Inflammatory macrophage treated with lipopolysaccharide for 4 hours (primary cell): ENCODE measurements around the gene CADPS2.
"Not testable (repeated sequence)": the region's sequence is repeated elsewhere in the genome, so short reads cannot be mapped to it uniquely, and the experiment has no call there.

Source experiments
- DNase-seq: peaks from one replicate; pipeline ENCODE4 v3.0.0-alpha.2; 2020

CADPS2 gene

DNA sequence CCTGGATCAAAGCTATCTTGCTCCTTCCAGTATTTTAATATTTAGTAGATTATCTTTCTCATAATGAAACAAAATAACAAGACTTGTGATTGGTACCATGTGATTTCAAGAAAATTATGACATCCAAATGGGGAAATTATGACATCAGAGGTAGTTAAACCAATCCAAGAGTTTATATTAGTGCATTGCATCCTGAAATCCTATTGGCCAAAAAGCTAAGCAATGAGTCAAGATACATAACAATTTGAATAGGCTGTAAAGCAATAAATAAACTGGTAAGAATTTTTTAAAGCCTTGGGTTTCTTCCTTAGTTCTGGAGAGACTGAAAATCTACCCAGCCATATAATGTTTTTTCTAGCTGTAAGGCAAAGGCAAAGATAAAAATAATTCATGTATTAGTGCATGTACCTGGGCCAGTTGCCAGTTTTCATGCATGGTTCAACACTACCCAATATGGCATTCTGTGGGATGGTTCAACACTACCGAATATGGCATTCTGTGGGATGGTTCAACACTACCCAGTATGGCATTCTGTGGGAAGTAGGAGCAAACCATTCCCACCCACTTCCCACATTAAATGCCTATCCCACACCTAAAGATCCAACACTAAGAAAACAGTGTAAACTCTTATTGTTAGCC, 183.3 kb downstream of the CADPS2 start, which contains the start of gene RNF148:
TSS of gene RNF148 (minus strand) at position 51 of the 639 bp plus-strand sequence. CDS start 172 bp downstream, outside the sequence.
- no peak for DNase-seq

DNA sequence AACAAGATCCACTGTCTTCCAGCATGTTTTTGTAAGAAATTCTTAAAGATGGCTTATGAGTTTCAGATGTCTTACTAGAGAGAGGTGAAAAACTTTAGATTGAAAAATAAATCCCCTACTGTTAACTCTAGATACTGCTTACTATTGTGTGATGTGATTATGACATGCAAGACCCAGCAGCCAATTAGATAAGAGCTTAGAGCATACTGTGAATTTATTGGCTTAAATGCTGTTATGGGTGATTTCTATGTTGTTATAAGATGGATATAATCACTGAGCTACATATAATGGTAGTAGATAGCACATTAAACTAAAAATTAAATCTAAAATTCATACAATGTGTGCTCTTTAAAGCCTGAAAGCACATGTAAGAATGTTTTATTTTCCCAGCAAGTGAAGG, 187.2 kb downstream of the CADPS2 start, which contains the start of gene RNF133:
TSS of gene RNF133 (minus strand) at position 101 of the 400 bp plus-strand sequence. CDS start 199 bp downstream, outside the sequence.
- DNase-seq = no peak

DNA sequence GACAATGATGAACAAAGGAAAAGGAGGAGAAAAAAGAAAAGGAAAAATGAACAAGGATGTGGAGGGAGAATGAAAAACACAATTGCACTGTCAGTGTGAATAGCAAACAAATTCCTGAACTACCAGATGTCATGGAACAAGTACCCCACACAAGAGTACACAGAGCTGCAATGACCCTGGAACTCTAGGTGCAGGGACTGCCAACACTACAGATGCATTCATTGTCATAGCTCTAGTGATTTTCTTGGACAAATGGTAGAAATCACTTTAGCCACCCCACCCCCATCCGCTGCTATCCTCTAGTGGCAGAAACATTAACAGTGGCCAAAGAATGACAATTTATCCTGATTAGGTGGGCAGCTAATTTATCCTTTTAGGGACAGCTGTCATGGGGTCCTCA, 190.4 kb downstream of the CADPS2 start:
- no peak for DNase-seq

DNA sequence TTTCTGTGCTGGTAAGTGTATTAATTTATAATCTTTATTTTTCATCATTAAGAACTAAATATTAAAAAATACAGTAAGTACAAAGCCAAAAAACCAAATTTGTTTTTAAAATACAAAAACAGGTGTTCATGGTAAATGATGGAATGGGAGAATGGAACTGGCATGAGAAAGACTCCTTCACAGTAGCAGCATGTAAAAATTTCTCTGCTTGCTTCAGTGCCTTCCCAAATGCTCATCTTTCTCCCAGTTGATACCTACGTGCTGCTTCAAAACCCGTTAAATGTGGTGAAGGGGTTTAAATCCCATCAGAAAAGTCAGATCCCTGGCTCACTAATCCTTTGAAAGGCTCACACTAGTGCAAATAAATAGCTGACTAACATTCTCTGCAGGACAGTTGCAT, 191.6 kb downstream of the CADPS2 start:
- DNase-seq = no peak

DNA sequence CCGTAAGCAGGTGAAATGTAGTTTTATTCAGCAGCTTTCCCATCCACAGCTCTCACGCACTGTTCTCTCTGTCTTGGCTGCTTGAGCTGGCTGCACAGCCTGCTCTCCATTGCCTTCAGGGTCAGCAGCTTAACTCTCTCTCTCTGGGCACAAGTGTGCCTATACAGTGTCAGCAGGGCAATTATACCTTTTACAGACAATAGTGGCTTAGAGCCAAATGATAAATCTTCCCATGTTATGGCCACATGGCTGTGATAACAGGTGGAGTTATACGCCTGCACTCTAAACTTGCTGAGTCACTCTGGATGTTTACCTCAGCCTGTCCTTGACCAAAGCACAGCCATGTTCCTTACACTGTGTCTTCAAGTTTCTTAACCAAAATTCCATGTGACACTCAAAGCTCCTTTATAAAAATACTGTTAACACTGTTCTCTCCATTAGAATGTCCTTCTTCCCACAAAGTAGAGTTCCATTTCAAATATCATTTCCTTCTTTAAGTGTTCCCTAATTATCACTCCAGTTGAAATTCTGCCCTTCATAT, 193.4 kb downstream of the CADPS2 start:
- no peak for DNase-seq

DNA sequence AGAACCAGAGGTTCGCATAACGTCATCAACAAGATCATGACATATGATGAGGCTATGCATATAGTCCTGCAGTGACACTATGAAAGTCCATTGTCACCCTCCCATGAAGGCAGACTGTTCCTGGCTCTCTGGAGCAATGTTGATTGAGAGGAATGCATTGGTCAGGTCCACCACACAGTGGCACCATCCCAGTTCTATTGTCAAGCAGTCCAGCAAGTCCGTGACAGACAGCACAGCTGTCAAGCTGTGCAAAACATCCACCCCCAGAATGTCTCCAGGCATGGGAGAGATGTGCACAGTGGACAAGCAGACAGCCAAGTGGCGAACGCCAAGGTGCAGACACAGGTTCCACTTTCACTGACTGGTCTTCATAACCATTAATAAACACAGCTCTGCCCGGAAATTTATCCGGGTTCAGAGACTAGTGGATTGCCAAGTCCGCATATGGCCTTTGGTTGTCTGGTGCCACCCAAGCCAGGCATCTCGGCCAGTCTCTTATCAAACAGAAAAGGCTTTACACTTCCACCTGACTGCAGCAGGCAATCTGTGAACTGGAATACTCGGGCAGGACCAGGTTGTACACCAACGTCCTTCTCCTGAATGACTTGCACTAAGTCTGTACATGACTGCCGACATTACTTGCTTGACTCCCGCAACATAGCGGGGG, 194.6 kb downstream of the CADPS2 start:
- DNase-seq = no peak

DNA sequence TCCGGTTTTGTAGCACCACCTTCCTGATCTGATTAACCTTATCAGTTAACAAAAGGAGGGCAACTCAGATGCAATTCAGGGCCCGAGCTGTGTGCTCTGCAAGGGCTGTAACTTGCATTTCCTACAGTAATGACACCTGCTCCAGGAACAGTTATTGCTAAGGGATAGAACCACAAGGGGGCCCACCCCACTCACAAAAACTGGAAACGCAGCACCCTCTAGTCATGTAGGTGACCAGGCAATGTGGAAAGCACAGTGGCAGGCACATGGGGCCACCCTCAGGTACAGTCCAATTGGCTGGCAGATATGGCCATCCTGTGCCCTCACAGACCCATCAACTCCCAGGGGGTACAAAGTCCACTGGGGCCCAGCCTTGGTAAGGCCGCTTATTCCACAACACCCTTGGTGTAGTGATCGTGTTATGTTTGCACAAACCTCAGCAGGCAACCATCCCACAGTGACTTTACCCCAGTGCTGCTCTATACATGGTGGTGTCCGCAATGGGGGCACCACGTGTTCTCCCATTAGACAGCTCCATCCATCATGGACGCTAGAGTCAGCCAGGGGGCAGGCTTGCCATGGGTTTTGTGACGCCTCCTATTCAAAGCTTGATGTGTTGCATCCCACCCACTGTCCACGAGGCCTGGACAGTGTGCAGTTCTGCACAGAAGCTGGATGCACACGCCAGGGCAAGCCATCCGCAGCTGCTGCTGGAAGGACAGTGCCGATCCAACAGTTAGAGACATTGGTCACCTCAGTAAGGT, 196.7 kb downstream of the CADPS2 start:
- no peak for DNase-seq

DNA sequence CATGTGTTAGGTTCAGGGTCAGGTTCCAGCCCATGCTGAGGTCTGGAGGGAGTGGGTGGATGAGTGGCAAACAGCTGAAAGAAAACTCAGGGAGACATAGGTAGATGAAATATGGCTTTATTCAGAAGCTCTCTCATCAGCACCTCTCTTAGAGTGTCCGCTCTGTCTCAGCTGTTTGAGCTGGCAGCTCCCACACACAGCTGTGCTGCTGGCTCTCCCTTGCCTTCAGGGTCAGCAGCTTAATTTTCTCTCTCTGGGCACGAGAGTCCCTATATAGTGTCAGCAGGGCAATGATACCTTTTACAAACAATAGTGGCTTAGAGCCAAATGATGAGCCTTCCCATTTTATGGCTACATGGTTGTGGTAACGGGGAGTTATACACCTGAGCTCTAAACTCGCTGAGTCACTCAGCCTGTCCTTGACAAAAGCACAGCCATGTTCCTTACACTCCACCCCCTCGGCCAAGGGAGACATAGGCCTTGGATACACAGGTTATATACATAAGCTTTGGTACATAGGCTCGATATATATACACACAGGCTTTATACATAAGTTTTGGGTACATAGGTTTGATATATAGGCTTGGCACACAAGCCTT, 197.8 kb downstream of the CADPS2 start:
- no peak for DNase-seq

DNA sequence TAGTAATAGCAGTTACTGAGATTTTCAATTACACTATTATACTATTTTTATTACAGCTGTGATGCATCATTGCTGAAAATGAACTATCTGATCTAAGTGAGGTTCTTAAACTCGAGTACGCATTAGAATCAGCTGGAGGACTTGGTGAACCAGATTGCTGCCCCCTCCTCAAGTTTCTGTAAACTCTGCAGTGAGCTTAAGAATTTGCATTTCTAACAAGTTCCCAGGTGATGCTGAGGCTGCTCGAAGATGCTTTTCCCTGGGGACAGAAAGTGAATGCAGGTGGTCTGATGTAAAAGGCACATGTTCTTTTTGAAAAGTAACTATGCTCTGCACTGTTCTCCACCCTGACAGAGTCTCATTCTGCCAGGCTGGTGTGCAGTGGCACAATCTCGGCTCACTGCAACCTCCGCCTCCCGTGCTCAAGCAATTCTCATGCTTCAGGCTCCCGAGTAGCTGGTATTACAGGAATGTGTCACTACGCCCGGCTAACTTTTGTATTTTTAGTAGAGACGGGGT, 199.8 kb downstream of the CADPS2 start:
- DNase-seq = no peak

DNA sequence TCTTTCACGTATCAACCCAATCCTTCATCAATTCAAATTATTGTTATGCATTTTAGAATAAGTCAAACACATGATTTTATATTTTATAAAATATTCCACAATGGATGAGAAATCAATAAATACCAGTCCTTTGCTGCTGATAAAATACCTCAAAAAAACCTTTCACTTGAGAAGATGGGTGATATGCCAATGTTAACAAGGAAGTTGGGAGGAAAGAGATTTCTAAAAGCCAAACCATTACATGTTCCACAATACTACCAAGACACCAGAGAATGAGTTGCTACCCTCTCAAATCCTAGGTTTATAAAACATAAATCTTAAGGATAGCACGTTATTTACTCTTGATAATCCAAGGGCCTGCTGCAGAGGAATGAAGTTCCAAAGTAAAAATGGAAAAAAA, 201.8 kb downstream of the CADPS2 start:
- no peak for DNase-seq

DNA sequence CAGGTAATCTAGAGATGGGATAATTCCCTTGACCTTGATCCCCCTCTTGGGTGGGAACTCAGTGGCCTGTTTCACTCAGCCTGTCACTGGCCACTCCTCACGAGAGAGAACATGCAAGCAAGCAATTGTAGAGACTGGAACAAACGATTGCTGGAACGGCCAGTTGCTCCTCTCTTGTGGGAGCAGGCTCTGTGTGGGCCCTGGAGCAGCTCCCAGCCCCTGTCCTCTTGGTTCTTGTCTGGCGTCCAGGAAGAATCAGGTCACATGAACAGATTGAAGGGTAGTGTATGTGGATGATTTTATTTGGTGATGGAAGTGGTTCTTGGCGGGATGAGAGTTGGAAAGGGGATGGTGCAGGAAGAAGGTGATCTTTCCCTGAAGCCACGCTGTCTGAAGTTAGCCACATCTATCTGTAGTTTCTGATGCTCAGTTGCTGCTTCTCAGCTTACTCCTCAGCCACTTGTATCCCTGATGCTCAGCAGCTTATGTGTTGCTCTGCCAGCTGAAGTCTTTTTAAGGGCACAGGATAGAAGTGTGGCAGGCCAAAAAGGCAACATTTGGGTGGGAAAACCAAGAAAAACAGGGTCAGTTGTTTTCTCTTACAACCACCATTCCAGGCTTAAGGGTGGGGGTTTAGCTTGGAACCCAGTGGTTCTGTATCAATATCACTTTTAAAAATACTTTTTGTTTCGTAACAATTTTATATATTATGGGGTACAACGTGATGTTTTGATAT, 203.3 kb downstream of the CADPS2 start:
- no peak for DNase-seq

DNA sequence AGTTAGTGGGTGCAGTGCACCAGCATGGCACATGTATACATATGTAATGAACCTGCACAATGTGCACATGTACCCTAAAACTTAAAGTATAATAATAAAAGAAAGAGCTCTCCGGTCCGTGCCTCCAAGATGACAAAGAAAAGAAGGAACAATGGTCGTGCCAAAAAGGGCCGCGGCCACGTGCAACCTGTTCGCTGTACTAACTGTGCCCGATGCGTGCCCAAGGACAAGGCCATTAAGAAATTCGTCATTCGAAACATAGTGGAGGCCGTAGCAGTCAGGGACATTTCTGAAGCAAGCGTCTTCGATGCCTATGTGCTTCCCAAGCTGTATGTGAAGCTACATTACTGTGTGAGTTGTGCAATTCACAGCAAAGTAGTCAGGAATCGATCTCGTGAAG, 205.1 kb downstream of the CADPS2 start:
- DNase-seq = not testable (repeated sequence)

DNA sequence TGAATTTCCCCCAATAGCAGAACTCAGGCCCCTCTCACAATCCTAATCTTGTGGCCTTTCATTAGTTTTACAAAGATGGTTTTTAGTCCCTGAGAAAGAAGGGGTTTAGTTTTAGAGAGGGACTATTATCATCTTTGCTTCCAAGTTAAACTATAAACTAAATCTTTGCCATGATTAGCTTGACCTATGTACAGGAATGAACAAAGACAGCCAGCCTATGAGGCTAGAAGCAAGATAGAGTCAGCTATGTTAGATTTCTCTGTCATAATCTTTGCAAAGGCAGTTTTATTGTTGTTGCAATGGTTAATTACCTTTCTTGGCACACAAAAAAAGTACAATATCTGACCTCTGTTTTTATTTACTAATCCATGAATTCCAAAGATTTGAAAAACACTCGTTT, 206.4 kb downstream of the CADPS2 start:
- DNase-seq = no peak

DNA sequence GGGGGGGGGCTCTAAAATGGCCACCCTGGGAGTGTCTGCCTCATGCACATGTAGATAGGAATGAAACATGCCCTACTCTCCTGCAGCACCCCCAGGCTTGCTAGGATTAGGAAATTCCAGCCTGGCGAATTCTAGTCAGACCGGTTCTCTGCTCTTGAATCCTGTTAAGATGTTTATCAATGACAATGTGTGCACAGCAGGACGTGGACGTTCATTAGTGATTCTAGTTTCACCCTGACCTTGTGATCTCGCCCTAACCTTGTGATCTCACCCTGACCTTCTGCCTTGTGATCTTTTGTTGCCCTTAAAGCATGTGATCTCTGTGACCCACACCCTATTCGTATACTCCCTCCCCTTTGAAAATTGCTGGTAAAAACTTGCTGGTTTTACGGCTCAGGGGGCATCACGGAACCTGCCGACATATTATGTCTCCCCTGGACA, 207.0 kb downstream of the CADPS2 start:
- DNase-seq = not testable (repeated sequence)

DNA sequence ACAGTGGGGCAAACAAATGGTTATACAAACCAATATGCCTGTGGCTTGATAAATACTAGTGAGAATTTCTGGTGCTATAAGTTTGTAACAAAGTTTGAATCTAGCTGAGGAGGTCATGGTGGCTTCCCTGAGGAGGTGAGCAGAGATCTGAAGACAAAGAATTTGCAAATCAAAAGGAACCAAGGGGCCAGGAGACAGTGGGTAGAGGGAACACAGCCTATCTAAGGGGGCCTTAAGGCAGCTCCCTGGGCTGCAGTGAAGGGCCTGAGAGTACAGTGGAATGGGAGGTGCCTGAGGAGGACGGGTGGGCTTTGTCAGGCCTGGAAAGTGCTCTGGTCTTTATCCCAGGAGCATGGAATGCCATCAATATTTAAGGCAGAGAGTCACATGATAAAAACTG, 209.1 kb downstream of the CADPS2 start:
- no peak for DNase-seq

DNA sequence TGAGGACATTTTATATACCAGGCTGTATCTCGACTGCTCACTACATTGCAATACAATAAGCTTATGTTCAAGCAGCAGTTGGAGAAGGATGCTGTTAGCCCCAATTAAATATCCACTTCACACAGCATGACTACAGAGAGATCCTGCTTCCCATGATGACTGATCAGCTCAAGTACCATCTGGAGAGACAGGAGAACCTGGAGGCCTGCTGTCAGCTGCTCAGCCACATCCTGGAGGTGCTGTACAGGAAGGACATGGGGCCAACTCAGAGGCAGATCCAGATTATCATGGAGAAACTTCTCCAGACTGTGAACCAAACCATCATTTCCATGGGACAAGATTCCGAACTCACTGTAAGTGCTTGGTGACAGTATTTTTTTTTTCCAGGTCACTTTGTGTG, 209.8 kb downstream of the CADPS2 start:
- DNase-seq = no peak

DNA sequence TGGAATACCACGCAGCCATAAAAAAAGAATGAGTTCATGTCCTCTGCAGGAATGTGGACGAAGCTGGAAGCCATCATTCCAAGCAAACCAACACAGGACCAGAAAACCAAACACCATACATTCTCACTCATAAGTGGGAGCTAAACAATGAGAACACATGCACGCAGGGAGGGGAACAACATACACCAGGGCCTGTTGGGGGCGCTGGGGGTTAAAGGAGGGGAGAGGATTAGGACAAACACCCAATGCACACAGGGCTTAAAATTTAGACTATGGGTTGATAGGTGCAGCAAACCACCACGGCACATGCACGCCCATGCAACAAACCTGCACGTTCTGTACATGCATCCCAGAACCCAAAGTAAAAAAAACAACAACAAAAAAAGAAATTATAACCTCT, 210.6 kb downstream of the CADPS2 start:
- DNase-seq = no peak

DNA sequence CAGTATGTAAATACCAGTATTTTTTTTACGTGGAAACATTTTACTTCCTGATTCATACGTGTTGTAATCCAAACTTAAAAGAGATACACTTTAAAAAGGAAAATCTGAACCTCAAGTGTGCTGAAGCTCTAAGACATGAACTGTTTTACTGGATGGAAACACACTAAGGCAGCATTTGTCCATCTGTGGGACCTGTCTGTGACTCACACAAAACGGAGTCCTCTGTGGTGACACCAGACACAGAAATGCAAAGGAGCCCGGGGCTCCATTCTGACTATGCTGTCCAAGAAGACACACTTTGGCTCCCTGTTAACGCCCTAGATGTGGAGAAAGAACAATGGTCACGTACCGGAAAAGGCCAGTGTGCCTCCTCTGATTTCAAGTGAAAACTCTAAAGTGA, 211.2 kb downstream of the CADPS2 start:
- DNase-seq = no peak

DNA sequence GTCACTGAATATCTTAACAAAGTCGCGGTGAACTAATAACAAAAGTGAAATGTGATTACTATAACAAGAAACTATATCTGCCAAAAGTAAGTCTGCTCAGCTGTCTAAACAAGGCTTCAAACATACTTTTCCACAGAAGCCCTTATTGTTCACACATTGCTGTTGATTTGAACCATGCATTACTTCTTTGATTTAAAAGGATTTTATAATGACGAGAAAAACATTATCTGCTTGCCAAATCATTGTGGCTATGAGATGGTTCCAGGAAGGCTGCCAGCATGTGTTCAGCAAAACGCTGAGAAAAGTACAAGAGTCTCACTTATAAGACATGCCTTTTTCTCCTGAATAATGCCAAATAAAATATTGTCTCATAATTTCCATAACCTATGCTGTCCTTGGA, 211.8 kb downstream of the CADPS2 start:
- DNase-seq = no peak

DNA sequence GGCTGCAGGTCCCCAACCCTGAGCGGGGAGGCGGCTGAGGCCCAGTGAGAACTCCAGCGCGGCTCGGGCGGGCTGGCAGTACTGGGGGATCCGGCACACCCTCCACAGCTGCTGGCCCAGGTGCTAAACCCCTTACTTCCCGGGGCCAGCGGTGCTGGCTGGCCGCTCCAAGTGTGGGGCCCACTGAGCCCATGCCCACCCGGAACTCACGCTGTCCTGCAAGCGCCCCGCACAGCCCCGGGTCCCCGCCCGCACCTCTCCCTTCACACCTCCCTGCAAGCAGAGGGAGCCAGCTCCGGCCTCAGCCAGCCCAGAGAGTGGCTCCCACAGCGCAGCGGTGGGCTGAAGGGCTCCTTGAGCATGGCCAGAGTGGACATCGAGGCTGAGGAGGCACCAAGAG, 212.3 kb downstream of the CADPS2 start:
- no peak for DNase-seq

DNA sequence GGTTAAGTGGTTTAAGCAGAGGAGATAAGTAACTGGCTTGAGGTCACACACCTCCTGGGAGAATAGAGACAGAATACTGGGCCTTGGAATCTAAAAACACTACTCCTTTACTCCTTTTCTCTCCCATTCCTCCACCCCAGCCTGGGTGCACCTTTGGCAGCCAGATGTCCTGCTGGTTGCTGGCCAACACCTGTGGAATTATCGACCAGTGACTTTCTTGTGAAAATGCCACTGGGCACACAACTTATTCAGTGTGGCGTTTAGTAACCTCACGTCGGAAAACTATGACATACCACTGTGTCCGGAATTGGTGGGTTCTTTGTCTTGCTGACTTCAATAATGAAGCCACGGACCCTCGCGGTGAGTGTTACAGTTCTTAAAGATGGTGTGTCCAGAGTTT, 213.7 kb downstream of the CADPS2 start:
- DNase-seq = no peak

DNA sequence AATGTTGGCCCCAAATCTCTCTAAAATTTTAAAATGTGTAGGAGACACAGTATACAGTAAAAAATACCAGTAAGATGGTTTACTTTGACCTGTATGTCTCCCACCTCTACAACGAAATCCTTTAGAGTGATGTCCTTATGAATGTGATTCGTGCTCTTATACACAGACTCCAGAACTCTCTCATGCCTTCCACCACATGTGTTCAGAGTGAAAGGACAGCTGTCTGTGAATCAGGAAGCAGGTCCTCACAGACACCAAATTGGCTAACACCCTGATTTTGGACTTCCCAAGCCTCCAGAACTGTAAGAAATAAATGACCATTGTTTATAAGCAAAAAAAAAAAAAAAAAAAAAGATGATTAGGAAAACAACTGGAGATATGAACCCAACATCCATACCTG, 222.5 kb downstream of the CADPS2 start:
- no peak for DNase-seq
